ENCODE data around the gene COG5. TPM values are rescaled to one million over a fixed set of nuclear protein-coding genes. Genes with fewer than 3 reads are reported as not detected.

The COG5 gene
- total RNA-seq, 1 experiment from 2014 or later = 20.2 TPM

DNA sequence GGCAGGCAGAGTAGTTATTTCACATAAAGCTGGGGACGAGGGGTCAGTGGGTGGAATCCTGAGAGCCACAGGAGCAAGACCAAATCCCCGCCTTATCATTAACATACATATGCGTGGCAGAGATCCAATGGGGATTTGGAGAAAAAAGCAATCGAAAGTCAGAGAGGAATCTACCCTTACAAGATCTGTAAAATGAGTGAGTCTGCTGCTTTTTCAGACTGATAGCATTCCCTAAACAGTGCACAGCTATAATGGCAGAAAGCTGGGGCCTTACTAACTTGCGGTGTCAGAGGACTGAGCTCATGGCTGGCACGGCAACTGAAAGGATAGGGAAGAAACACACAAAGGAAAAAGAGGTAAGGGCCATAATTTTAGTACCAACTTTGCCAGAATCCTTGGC, 68.8 kb downstream of the COG5 start:
- Histone ChIP-seq H3K18ac (ENCODE audit: insufficient read length, low read depth, low read length) (no peak overlapping the region), H2BK20ac (ENCODE audit: low read depth, low read length, poor library complexity, severe bottlenecking) (no peak overlapping the region), H2BK5ac (ENCODE audit: insufficient read length, low read length) (no peak overlapping the region), H3K79me1 (ENCODE audit: insufficient read depth, low read depth, low read length, poor library complexity, severe bottlenecking) (peaks cover 6% of the 10 kb centered on the region), H3K27me3 (ENCODE audit: insufficient read depth, low read length) (no peaks in the 10 kb centered on the region), H2AFZ (ENCODE audit: low read length) (no peak overlapping the region), H2BK12ac (ENCODE audit: insufficient read length, low read depth, low read length) (no peak overlapping the region), H3K23ac (ENCODE audit: insufficient read length, low read depth, low read length) (no peak overlapping the region), H3K79me2 (ENCODE audit: insufficient read depth, low read length) (no peaks in the 10 kb centered on the region), H4K20me1 (ENCODE audit: control insufficient read depth, insufficient read depth, insufficient read length) (no peaks in the 10 kb centered on the region), H3T11ph (ENCODE audit: low read length) (no peak overlapping the region), H3K56ac (ENCODE audit: insufficient read length, low read depth, low read length) (no peak overlapping the region), H3K14ac (ENCODE audit: insufficient read depth, low read length) (no peak overlapping the region), H3K9me3 (ENCODE audit: control insufficient read depth, low read depth, low read length) (no peaks in the 10 kb centered on the region), H4K8ac (replicated peaks; ENCODE audit: insufficient read length, low read depth, low read length) (no peak overlapping the region), H4K91ac (ENCODE audit: insufficient read length, low read depth, low read length) (no peak overlapping the region), H2BK120ac (ENCODE audit: low read depth, low read length, poor library complexity, severe bottlenecking) (peak overlapping the region; percentile 36), H3K27ac (ENCODE audit: insufficient read length, low read depth, low read length) (no peak overlapping the region), H3K23me2 (ENCODE audit: insufficient read length, low read depth, low read length, poor library complexity, severe bottlenecking) (no peaks in the 10 kb centered on the region), H2AK5ac (ENCODE audit: insufficient read length, low read length) (no peak overlapping the region), H3K4ac (ENCODE audit: low read depth, low read length) (no peak overlapping the region), H3K4me2 (ENCODE audit: insufficient read depth, insufficient read length, low read length) (no peak overlapping the region), H4K5ac (ENCODE audit: insufficient read length, low read depth, low read length) (no peak overlapping the region), H3K4me1 (ENCODE audit: insufficient read depth, low read length) (no peaks in the 10 kb centered on the region), H3K9ac (ENCODE audit: extremely low read depth, insufficient read length, low read length) (no peak overlapping the region), H2BK15ac (ENCODE audit: low read depth, low read length) (no peak overlapping the region)
- no peak for DNase-seq
- peak overlapping the region in 1 of 3 experiments; percentile 24; a peak in 1 of 7 replicates for H3K27ac Mint-ChIP-seq
- no peaks in the 10 kb centered on the region for H3K27me3 Mint-ChIP-seq (ENCODE audit: low read depth)
- peaks cover 0 to 7% (median 3%) of the 10 kb centered on the region in 3 experiments; a peak in 5 of 7 replicates for H3K36me3 Mint-ChIP-seq (ENCODE audit: insufficient read depth in 1 of 3, low read depth in 3 of 3)
- H3K4me3 Mint-ChIP-seq = no peak overlapping the region
- H3K4me1 Mint-ChIP-seq = peaks cover 0 to 8% of the 10 kb centered on the region in 2 experiments; a peak in 3 of 4 replicates
- no peaks in the 10 kb centered on the region for H3K9me3 Mint-ChIP-seq
- WGBS (ENCODE audit: extremely low coverage, insufficient read length, low lambda C conversion rate) = no CpG with 5 or more reads among the region's 6 CpGs
- TF ChIP-seq, protein P1, sequence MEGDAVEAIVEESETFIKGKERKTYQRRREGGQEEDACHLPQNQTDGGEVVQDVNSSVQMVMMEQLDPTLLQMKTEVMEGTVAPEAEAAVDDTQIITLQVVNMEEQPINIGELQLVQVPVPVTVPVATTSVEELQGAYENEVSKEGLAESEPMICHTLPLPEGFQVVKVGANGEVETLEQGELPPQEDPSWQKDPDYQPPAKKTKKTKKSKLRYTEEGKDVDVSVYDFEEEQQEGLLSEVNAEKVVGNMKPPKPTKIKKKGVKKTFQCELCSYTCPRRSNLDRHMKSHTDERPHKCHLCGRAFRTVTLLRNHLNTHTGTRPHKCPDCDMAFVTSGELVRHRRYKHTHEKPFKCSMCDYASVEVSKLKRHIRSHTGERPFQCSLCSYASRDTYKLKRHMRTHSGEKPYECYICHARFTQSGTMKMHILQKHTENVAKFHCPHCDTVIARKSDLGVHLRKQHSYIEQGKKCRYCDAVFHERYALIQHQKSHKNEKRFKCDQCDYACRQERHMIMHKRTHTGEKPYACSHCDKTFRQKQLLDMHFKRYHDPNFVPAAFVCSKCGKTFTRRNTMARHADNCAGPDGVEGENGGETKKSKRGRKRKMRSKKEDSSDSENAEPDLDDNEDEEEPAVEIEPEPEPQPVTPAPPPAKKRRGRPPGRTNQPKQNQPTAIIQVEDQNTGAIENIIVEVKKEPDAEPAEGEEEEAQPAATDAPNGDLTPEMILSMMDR (conservative IDR thresholded peaks at IDR 0.05) = no peak

Data from H9 (cell line).